Prostate gland (tissue), 2 donors: ENCODE data around the gene GM2A. TPM values are rescaled to one million over a fixed set of nuclear protein-coding genes. Genes with fewer than 3 reads are reported as not detected.
"Not testable (repeated sequence)": the region's sequence is repeated elsewhere in the genome, so short reads cannot be mapped to it uniquely, and the experiment has no call there.

Experiments
- DNase-seq: peaks from one replicate; pipeline ENCODE4 v3.0.0-alpha.2; 2019; ENCODE audit warnings: low spot score
- H3K27ac ChIP-seq, 2 donors: fragments of 200-600 bp; sonication (generic); 2 replicates each; pipeline ENCODE4 v1.5.1; 2017 to 2019
- H3K27me3 ChIP-seq: fragments of 200-600 bp; sonication (generic); replicated peaks from 2 replicates; pipeline ENCODE4 v1.5.1; 2019; ENCODE audit not compliant: insufficient read depth
- H3K36me3 ChIP-seq, 2 donors: fragments of 200-600 bp; sonication (generic); 1 replicate in 1 of 2; 2 replicates in 1 of 2; pipeline versions ENCODE4 v1.5.1 to v1.8.1; 2017 to 2019
- H3K4me1 ChIP-seq: fragments of 200-600 bp; sonication (generic); replicated peaks from 2 replicates; pipeline ENCODE4 v1.5.1; 2019
- H3K4me3 ChIP-seq, 2 donors: fragments of 200-600 bp; sonication (generic); 2 replicates each; pipeline ENCODE4 v1.5.1; 2017 to 2019
- H3K9me3 ChIP-seq: fragments of 200-600 bp; sonication (generic); 2 replicates; pipeline ENCODE4 v1.5.1; 2017
- POLR2A ChIP-seq: fragments of 450-650 bp; IDR thresholded peaks from one replicate; pipeline ENCODE4 v1.6.1; 2016; ENCODE audit warnings: antibody characterized with exemption, mild to moderate bottlenecking
- POLR2AphosphoS5 ChIP-seq: sonication (generic); formaldehyde crosslinking; IDR thresholded peaks from one replicate; pipeline ENCODE4 v1.6.1; 2017; ENCODE audit warnings: antibody characterized with exemption
- WGBS: methylation state at CpG from one replicate; pipeline ENCODE4 v1.1.5; 2018; 5-methylcytosine and 5-hydroxymethylcytosine counted together
- intact Hi-C: fragments of 100-400 bp; cut with DNase I; formaldehyde crosslinking; loops from one replicate; pipeline ENCODE4 v1.14.2; 2022
- total RNA-seq, 2 donors: library from RNA; depleted of rRNA; stranded (reverse); fragments of >200 nt; gene quantifications; one replicate each; pipeline ENCODE4 v1.1.0, GENCODE V29; 2016
- TF ChIP-seq, protein P1 (sequence below), 4 experiments: fragments of 200-600 bp in 2 of 4; fragments of 450-650 bp in 2 of 4; sonication (generic) in 2 of 4; IDR thresholded peaks; 1 replicate in 3 of 4; 2 replicates in 1 of 4; pipeline ENCODE4 v1.5.1; 2016 to 2019; ENCODE audit warnings: antibody characterized with exemption in 4 of 4, mild to moderate bottlenecking in 2 of 4, moderate library complexity in 2 of 4

Gene GM2A
- total RNA-seq, 2 donors from 2014 or later, result 48.9 to 60.0 TPM

- H3K9me3 ChIP-seq, result no peaks in the 10 kb centered on the region
- H3K36me3 ChIP-seq, result no peaks in the 10 kb centered on the region
- TF ChIP-seq, protein P1, sequence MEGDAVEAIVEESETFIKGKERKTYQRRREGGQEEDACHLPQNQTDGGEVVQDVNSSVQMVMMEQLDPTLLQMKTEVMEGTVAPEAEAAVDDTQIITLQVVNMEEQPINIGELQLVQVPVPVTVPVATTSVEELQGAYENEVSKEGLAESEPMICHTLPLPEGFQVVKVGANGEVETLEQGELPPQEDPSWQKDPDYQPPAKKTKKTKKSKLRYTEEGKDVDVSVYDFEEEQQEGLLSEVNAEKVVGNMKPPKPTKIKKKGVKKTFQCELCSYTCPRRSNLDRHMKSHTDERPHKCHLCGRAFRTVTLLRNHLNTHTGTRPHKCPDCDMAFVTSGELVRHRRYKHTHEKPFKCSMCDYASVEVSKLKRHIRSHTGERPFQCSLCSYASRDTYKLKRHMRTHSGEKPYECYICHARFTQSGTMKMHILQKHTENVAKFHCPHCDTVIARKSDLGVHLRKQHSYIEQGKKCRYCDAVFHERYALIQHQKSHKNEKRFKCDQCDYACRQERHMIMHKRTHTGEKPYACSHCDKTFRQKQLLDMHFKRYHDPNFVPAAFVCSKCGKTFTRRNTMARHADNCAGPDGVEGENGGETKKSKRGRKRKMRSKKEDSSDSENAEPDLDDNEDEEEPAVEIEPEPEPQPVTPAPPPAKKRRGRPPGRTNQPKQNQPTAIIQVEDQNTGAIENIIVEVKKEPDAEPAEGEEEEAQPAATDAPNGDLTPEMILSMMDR (IDR thresholded peaks at IDR 0.05), result no peak
- no peak for TF ChIP-seq POLR2AphosphoS5
- no peak for TF ChIP-seq POLR2A
- H3K27ac ChIP-seq, result no peak within 1 kb of the TSS
- intact Hi-C loops, result no loop called here
- no peaks in the 10 kb centered on the region for H3K27me3 ChIP-seq
- H3K4me1 ChIP-seq, result no peaks in the 10 kb centered on the region
- no peak within 1 kb of the TSS for H3K4me3 ChIP-seq
- WGBS, result 95% methylated on average over 2 of the region's 2 CpGs
- no peak for DNase-seq
Observed at GRCh38 chr5:151303666-151304065, 50.7 kb downstream of the GM2A start, which contains the start of gene SLC36A3. TSS of gene SLC36A3 (minus strand) at chr5:151303766. CDS start at chr5:151303354, 412 bp downstream.

GRCh38 chr5:151309266-151309665 is 56.3 kb downstream of the GM2A start:
- H3K36me3 ChIP-seq, H3K27ac ChIP-seq, H3K27me3 ChIP-seq, H3K4me3 ChIP-seq, H3K9me3 ChIP-seq, DNase-seq, intact Hi-C loops, H3K4me1 ChIP-seq: not testable (repeated sequence)
- WGBS, result 97% methylated on average over 26 of the region's 27 CpGs

GRCh38 chr5:151309821-151310220 is 56.8 kb downstream of the GM2A start:
- H3K27ac ChIP-seq, H3K36me3 ChIP-seq, H3K27me3 ChIP-seq, intact Hi-C loops, H3K9me3 ChIP-seq, DNase-seq, H3K4me3 ChIP-seq, H3K4me1 ChIP-seq: not testable (repeated sequence)
- WGBS, result 95% methylated on average over 15 of the region's 15 CpGs

- no peak overlapping the region for H3K4me3 ChIP-seq
Observed at GRCh38 chr5:151310932-151311331, 57.9 kb downstream of the GM2A start.

GRCh38 chr5:151312756-151313324 is 59.9 kb downstream of the GM2A start:
- Histone ChIP-seq H3K27me3 (no peaks in the 10 kb centered on the region), H3K9me3 (no peaks in the 10 kb centered on the region), H3K27ac (no peak overlapping the region), H3K4me3 (no peak overlapping the region), H3K36me3 (no peaks in the 10 kb centered on the region), H3K4me1 (no peaks in the 10 kb centered on the region)
- TF ChIP-seq, protein P1 (IDR thresholded peaks at IDR 0.05), result no peak
- TF ChIP-seq POLR2A, result no peak
- no peak for TF ChIP-seq POLR2AphosphoS5
- WGBS, result 80% methylated on average over 5 of the region's 5 CpGs
- intact Hi-C loops, result no loop called here
- DNase-seq, result no peak

More at GRCh38 chr5:151310932-151311331, 57.9 kb downstream of the GM2A start:
- H3K27me3 ChIP-seq, result no peaks in the 10 kb centered on the region
- intact Hi-C loops, result no loop called here
- H3K9me3 ChIP-seq, result no peaks in the 10 kb centered on the region
- H3K27ac ChIP-seq, result no peak overlapping the region
- no peak for DNase-seq
- TF ChIP-seq POLR2A (no peak), POLR2AphosphoS5 (no peak)
- TF ChIP-seq, protein P1 (IDR thresholded peaks at IDR 0.05), result no peak
- no peaks in the 10 kb centered on the region for H3K4me1 ChIP-seq
- H3K36me3 ChIP-seq, result no peaks in the 10 kb centered on the region

GRCh38 chr5:151313357-151313756 is 60.4 kb downstream of the GM2A start:
- 36% methylated on average over 2 of the region's 2 CpGs for WGBS
- intact Hi-C loops, result no loop called here
- no peak for DNase-seq
- Histone ChIP-seq H3K27ac (no peak overlapping the region), H3K27me3 (no peaks in the 10 kb centered on the region), H3K9me3 (no peaks in the 10 kb centered on the region), H3K36me3 (no peaks in the 10 kb centered on the region), H3K4me3 (no peak overlapping the region), H3K4me1 (no peaks in the 10 kb centered on the region)
- no peak for TF ChIP-seq POLR2A
